NOMO-1 (cell line): Measurements from ENCODE around the gene STK36.
A peak's percentile ranks its signal among the peaks of the same experiment; 100 is the strongest.

ENCODE experiments used
- DNase-seq, 2 experiments: peaks; one replicate each; lab custom pipeline; 2025; ENCODE audit not compliant: unreplicated experiment in 2 of 2; lab: John Stamatoyannopoulos, UW

Gene STK36

DNA sequence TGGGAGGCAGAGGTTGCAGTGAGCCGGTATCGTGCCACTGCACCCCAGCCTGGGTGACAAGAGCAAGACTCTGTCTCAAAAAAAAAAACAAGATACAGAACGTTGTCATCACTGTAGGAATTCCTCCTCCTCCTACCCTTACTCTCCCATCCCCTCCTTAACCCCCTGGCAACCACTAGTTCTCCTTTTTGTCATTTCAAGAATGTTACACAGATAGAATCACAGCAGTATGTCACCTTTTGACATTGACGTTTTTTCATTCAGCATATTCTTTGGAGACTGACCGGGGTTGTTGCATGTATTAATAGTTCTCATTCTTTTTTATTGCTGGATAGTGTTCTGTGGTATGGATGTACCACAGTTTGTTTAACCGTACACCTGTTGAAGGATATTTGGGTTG is 71.2 kb downstream of the STK36 start:
- peak; percentile 24 to 54 for DNase-seq

DNA sequence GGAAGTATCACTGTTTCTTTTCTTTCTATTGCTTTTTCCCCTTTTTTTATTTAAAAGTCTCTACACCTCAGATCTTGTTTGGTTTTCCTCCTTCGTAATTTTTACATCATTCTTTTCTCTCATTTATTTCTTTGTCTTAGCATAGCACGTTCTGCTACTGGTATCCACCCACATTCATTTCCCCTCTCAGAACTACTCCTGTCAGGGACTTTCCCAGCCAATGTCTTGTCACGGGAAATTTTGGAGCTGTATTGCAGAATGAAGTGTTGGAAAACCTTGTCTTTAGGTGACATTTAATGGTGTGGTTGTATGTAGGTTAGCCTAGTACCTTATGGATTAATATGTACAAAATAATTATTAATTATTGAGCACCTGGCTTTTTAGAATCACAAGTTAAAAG is 72.7 kb downstream of the STK36 start:
- DNase-seq, result peak in 1 of 2 experiments; percentile 1

DNA sequence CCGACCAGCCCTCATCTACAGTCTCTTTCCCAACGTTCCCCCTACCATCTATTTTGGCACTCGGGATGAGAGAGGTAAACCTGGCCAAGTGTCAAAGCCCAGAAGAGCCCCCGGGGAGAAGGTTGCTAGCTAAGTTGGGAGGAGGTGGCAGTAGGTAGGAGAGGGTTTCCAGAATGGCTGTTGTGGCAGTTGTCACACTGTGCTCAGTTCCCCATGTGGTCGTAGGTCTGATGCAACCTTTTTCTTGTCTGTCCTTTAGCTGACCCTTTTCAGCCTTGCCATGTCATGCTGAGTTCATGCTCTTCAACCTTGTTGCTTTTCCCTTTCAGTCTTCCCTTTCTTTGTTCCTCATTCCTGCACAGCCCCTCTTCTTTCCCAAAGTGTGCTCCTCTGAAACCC is 73.3 kb downstream of the STK36 start:
- DNase-seq, result peak; percentile 77 to 88

DNA sequence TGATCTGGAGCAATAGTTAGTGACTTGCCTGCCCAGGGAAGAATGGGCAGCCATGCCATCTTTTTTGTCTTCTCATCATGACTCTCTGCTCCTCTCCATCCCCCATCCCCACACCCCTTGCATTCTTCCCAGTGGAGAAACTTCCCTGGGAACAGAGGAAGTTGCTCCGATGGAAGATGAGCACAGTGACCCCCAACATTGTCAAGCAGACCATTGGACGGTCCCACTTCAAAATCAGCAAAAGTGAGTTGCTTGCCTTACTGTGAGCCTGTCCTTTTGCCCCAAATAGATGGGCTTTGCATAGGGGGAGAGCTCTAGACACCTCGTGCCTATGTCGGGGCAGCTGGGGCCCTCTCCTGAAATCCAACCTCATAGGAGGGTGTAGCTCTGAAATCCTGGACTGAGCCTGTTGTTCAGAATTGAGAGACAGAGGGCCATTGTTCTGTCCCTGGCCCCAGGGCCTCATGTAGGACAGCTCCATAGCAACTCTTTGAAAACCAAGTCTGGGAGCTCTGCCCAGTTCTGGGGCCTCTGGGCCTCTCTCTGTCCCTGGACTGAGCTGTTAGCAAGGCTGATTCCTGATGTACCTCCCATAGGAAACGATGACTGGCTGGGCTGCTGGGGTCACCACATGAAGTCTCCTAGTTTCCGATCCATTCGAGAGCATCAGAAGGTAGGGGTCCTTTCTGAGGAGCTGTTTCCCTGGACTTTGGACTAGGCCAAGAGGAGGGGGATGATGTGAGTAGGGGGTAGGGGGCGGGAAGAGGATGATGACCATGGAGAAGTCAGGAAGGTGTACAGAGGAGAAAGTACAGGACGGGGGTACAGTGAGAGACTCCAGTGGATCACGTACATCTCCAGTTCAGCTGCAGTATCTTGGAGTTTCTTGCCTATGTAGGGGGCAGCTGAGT is 73.9 kb downstream of the STK36 start:
- DNase-seq, result no peak

DNA sequence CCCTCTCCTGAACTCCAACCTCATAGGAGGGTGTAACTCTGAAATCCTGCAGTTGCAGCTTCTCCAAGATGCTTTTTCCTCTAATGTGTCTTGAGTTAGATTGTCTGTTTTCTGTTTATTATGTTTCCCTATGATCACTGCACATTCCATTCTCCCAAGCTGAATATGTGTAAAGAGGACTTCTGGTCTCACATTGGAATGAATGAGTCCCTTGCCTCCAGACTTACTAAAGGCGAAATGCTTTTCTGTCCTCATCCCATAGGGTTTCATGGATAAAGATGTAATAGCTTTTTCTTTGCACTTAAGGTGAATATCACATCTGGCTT is 74.5 kb downstream of the STK36 start:
- DNase-seq, result no peak

DNA sequence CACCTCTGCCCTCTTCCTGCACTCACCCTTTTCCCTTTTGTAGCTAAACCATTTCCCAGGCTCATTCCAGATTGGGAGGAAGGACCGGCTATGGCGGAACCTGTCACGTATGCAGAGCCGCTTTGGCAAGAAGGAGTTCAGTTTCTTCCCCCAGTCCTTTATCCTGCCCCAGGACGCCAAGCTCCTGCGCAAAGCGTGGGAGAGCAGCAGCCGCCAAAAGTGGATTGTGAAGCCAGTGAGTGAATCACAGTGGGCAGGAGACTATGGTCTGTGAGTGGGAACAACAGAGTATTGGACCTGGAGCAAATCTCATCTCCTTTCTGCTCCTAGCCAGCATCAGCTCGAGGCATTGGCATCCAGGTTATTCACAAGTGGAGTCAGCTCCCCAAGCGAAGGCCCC is 75.1 kb downstream of the STK36 start:
- no peak for DNase-seq

DNA sequence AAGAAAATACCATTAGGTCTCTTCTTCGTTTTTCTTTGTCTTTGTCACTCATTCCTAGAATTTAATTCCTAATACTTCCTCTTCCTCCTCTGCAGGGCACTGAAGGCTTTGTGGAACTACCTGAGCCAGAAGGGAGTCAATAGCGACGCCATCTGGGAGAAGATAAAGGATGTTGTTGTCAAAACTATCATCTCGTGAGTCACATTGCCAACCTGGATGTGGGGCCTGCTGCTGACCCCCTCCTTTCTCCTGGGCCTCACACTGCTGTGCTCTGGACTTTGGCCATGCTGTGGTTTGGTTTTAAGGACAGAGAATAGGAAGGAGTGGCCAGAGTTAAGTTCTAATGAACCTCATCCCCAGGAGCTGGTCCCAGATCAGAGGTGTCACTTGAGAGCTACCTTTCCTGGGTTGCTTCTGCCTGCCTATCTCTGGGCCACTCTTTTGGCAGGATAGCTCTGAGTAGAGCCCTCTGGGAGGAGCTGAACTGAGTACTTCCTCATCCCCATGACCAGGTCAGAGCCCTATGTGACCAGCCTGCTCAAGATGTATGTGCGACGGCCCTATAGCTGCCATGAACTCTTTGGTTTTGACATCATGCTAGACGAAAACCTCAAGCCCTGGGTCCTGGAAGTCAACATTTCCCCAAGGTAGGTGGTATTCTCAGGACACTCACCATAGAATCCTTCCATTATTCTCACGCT is 77.0 kb downstream of the STK36 start:
- no peak for DNase-seq
